Transverse colon (tissue), 4 donors: ENCODE data around the gene KAT6B. TPM values are rescaled to one million over a fixed set of nuclear protein-coding genes. Genes with fewer than 3 reads are reported as not detected.

ENCODE experiments used
- DNase-seq: peaks from one replicate; pipeline ENCODE4 v3.0.0-alpha.2; 2019
- H3K27ac ChIP-seq, 4 donors: fragments of 200-600 bp; sonication (generic); 2 replicates each; pipeline ENCODE4 v1.5.1; 2016 to 2018; ENCODE audit warnings: inconsistent platforms in 4 of 4
- H3K27me3 ChIP-seq: fragments of 200-600 bp; sonication (generic); 2 replicates; pipeline ENCODE4 v1.5.1; 2017; ENCODE audit warnings: inconsistent platforms
- H3K36me3 ChIP-seq, 4 donors: fragments of 200-600 bp; sonication (generic); 2 replicates each; pipeline ENCODE4 v1.5.1; 2017 to 2019; ENCODE audit warnings: inconsistent platforms in 4 of 4
- H3K4me1 ChIP-seq, 4 donors: fragments of 200-600 bp; sonication (generic); 2 replicates each; pipeline ENCODE4 v1.5.1; 2017 to 2020; ENCODE audit warnings: inconsistent platforms in 4 of 4
- H3K4me3 ChIP-seq, 4 donors: fragments of 200-600 bp; sonication (generic); 1 replicate in 1 of 4; 2 replicates in 3 of 4; pipeline versions ENCODE4 v1.5.1 to v1.6.1; 2017 to 2019; ENCODE audit warnings: inconsistent platforms in 4 of 4
- H3K9me3 ChIP-seq, 2 donors: fragments of 200-600 bp; sonication (generic); 2 replicates each; pipeline ENCODE4 v1.5.1; 2017 to 2019; ENCODE audit warnings: inconsistent platforms in 2 of 2
- EP300 ChIP-seq: sonication (generic); formaldehyde crosslinking; IDR thresholded peaks from one replicate; pipeline ENCODE4 v1.6.1; 2017; ENCODE audit warnings: antibody characterized with exemption, low read depth
- POLR2A ChIP-seq: fragments of 450-650 bp; IDR thresholded peaks from one replicate; pipeline ENCODE4 v1.6.1; 2016; ENCODE audit warnings: antibody characterized with exemption, mild to moderate bottlenecking, moderate library complexity
- POLR2AphosphoS5 ChIP-seq, 3 donors: sonication (generic); formaldehyde crosslinking; IDR thresholded peaks; one replicate each; pipeline ENCODE4 v1.6.1; 2016; ENCODE audit warnings: antibody characterized with exemption in 3 of 3
- WGBS, 2 donors: methylation state at CpG; one replicate each; pipeline ENCODE4 v1.1.5; 2018; ENCODE audit warnings: low coverage in 1 of 2; 5-methylcytosine and 5-hydroxymethylcytosine counted together
- in situ Hi-C, 4 donors: fragments of 200-750 bp; cut with MboI; loops; one replicate each; pipeline versions ENCODE4 v1.15.0 to v1.15.1; 2017; ENCODE audit warnings: low sequenced_read_pairs in 3 of 4, low pct_ligation_motif_present in 1 of 4, low pct_unique_long_range_greater_than_20kb in 1 of 4
- intact Hi-C: fragments of 100-400 bp; cut with DNase I; formaldehyde crosslinking; loops from one replicate; pipeline ENCODE4 v1.15.1; 2023; ENCODE audit warnings: low total_unique reads
- total RNA-seq, 4 donors: library from RNA; depleted of rRNA; stranded (reverse); fragments of >200 nt; gene quantifications; one replicate each; pipeline ENCODE4 v1.1.0, GENCODE V29; 2016
- TF ChIP-seq, protein P1 (sequence below), 5 experiments: fragments of 200-600 bp in 3 of 5; fragments of 450-650 bp in 2 of 5; sonication (generic) in 3 of 5; IDR thresholded peaks; 1 replicate in 2 of 5; 2 replicates in 3 of 5; pipeline ENCODE4 v1.5.1; 2016 to 2017; ENCODE audit warnings: antibody characterized with exemption in 5 of 5, inconsistent platforms in 3 of 5, mild to moderate bottlenecking in 2 of 5, moderate library complexity in 1 of 5

The KAT6B gene
- total RNA-seq, 4 donors from 2014 or later: 27.3 to 67.0 (median 54.9) TPM

DNA sequence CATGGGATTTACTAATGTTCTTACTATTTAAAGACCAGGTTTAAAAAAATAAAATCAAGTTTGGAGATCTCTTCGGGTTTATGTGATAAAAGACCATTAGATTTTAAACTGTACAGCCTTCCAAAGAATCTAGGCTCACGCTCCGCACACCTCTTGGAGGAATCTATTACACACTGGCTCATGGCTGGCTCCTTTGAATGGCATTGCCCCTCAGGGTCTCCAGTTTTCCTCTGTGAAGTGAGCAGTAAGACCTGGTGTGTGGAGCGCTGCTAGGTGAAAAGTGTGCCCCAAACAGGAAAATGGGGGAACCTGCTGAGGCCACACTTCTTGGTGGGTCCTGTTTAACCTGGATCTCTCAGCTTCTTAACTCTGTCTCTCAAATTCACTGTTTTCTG is 142.3 kb downstream of the KAT6B start:
- intact Hi-C loops (no loop called here), in situ Hi-C loops (no loop called here)
- TF ChIP-seq POLR2AphosphoS5 (IDR thresholded peaks at IDR 0.05) (no peak), POLR2A (no peak)
- TF ChIP-seq, protein P1, sequence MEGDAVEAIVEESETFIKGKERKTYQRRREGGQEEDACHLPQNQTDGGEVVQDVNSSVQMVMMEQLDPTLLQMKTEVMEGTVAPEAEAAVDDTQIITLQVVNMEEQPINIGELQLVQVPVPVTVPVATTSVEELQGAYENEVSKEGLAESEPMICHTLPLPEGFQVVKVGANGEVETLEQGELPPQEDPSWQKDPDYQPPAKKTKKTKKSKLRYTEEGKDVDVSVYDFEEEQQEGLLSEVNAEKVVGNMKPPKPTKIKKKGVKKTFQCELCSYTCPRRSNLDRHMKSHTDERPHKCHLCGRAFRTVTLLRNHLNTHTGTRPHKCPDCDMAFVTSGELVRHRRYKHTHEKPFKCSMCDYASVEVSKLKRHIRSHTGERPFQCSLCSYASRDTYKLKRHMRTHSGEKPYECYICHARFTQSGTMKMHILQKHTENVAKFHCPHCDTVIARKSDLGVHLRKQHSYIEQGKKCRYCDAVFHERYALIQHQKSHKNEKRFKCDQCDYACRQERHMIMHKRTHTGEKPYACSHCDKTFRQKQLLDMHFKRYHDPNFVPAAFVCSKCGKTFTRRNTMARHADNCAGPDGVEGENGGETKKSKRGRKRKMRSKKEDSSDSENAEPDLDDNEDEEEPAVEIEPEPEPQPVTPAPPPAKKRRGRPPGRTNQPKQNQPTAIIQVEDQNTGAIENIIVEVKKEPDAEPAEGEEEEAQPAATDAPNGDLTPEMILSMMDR (IDR thresholded peaks at IDR 0.05): no peak
- Histone ChIP-seq H3K36me3 (peaks cover 0 to 6% (median 0%) of the 10 kb centered on the region in 4 donors), H3K27me3 (no peaks in the 10 kb centered on the region), H3K4me3 (no peak overlapping the region), H3K27ac (peak overlapping the region in 2 of 4 donors; percentile 11 to 45), H3K4me1 (peaks cover 3 to 35% (median 16%) of the 10 kb centered on the region in 4 donors), H3K9me3 (no peaks in the 10 kb centered on the region)
- 37 to 40% methylated on average over 3 to 4 of the region's 4 CpGs for WGBS, 2 donors
- no peak for DNase-seq

DNA sequence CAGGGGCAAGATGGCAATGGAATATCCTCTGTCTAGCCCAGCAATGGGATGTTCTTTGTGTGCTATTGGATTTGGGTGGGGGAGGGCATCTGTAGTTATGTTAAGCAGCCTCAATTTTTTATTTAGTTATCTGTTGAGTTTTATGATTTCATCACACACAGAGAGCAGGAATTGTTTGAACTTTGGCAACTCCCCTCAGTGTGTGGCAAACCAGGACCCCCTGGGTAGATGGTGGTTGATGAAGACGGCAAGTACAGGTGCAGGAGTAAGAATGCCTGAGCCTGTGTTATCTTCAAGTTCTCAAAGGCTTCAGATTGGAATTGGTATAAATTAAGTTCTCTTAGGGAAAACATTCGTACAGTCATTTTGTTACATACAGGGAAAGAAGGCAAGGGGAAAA is 142.7 kb downstream of the KAT6B start:
- H3K27me3 ChIP-seq: no peaks in the 10 kb centered on the region
- DNase-seq: no peak
- peaks cover 0 to 6% (median 0%) of the 10 kb centered on the region in 4 donors for H3K36me3 ChIP-seq
- H3K4me1 ChIP-seq: peaks cover 3 to 39% (median 18%) of the 10 kb centered on the region in 4 donors
- no peak overlapping the region for H3K27ac ChIP-seq
- H3K9me3 ChIP-seq: no peaks in the 10 kb centered on the region
- TF ChIP-seq EP300: no peak
- no peak for TF ChIP-seq POLR2AphosphoS5 (IDR thresholded peaks at IDR 0.05)
- TF ChIP-seq, protein P1 (IDR thresholded peaks at IDR 0.05): no peak
- no peak for TF ChIP-seq POLR2A
- 51 to 83% methylated on average over 2 of the region's 2 CpGs for WGBS, 2 donors
- intact Hi-C loops: no loop called here
- in situ Hi-C loops: no loop called here
- H3K4me3 ChIP-seq: no peak overlapping the region

DNA sequence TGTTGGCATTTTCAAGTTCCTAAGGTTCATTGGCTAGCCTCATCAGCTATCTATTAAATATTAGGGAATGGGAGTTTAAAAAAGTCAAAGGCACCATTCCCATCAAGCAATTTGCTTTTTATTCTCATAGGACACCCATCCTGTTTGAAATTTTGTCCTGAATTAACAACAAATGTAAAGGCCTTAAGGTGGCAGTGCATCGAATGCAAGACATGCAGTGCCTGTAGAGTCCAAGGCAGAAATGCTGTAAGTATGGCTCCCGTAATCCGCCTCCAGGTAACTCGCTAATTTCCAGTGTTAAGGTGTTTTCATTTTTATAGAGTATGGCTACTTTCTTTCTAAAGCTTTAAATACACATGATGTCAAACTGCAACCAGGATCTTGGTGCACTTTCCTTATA is 143.1 kb downstream of the KAT6B start:
- no peaks in the 10 kb centered on the region for H3K27me3 ChIP-seq
- peaks cover 0 to 8% (median 0%) of the 10 kb centered on the region in 4 donors for H3K36me3 ChIP-seq
- H3K27ac ChIP-seq: no peak overlapping the region
- TF ChIP-seq, protein P1 (IDR thresholded peaks at IDR 0.05): no peak
- TF ChIP-seq POLR2A: no peak
- no peak for TF ChIP-seq EP300
- TF ChIP-seq POLR2AphosphoS5 (IDR thresholded peaks at IDR 0.05): no peak
- intact Hi-C loops (no loop called here), in situ Hi-C loops (no loop called here)
- H3K9me3 ChIP-seq: no peaks in the 10 kb centered on the region
- DNase-seq: no peak
- WGBS, 2 donors: 94 to 100% methylated on average over 3 to 4 of the region's 4 CpGs
- H3K4me1 ChIP-seq: peaks cover 3 to 41% (median 18%) of the 10 kb centered on the region in 4 donors
- H3K4me3 ChIP-seq: no peak overlapping the region

DNA sequence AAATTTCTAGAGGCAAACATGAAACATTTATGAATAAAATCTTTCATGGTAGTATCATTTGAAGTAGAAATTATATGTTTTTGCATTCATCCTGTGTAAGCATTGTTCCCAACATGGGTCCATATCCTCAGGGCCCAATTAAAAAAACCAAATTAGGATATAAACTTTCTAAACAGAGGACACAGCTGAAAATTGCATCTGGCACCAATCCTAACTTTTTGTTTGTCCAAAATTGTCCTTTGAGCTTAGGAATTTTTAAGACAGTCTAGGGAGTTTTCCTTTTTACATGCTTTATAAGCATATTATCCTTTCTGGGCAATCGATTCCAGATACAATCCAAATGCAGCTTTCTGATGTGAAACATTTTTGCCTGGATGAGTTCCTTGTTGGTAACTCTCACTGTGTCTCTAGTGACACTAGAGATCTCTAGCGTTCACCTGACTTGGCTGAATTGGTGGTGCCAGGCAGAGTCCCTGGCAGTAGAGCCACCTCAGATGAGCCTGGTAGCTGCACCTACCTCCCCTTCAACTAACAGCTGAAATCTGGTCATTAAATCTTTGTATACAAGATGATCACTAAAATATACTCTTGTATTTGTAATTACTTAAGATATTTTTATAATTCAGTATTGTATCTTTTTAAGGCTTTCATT is 147.5 kb downstream of the KAT6B start:
- no peak overlapping the region for H3K4me3 ChIP-seq
- H3K4me1 ChIP-seq: peaks cover 0 to 21% (median 5%) of the 10 kb centered on the region in 4 donors
- 45 to 52% methylated on average over 2 of the region's 2 CpGs for WGBS, 2 donors
- no peaks in the 10 kb centered on the region for H3K27me3 ChIP-seq
- in situ Hi-C loops: no loop called here
- DNase-seq: no peak
- no peak overlapping the region for H3K27ac ChIP-seq
- intact Hi-C loops: no loop called here
- TF ChIP-seq POLR2A: no peak
- TF ChIP-seq, protein P1 (IDR thresholded peaks at IDR 0.05): no peak
- TF ChIP-seq EP300: no peak
- no peak for TF ChIP-seq POLR2AphosphoS5 (IDR thresholded peaks at IDR 0.05)
- H3K9me3 ChIP-seq: no peaks in the 10 kb centered on the region
- peaks cover 0 to 19% (median 0%) of the 10 kb centered on the region in 4 donors for H3K36me3 ChIP-seq
